SU-DHL-6 (cell line): ENCODE data around the gene SLC24A5.

Experiments used
- H2AFZ ChIP-seq: fragments of 200-600 bp; sonication (generic); 2 replicates; pipeline ENCODE4 v1.6.1; 2014; ENCODE audit warnings: low read depth, mild to moderate bottlenecking, moderate library complexity, mixed read lengths, antibody characterized with exemption, low read length; ENCODE audit not compliant: severe bottlenecking
- H3F3A ChIP-seq: fragments of 200-600 bp; shearing (Covaris generic); 2 replicates; pipeline ENCODE4 v1.6.0; 2016; ENCODE audit warnings: antibody characterized with exemption, mild to moderate bottlenecking; ENCODE audit not compliant: insufficient read depth
- H3K27ac ChIP-seq: fragments of 200-600 bp; sonication (generic); 2 replicates; pipeline ENCODE4 v1.5.1; 2016; ENCODE audit warnings: low read depth, mild to moderate bottlenecking, low read length, moderate library complexity, mixed read lengths
- H3K27me3 ChIP-seq: fragments of 200-600 bp; sonication (generic), shearing (Covaris generic); 2 replicates; pipeline ENCODE4 v1.6.0; 2014; ENCODE audit warnings: mild to moderate bottlenecking, low read length
- H3K36me3 ChIP-seq: fragments of 200-600 bp; sonication (generic); 2 replicates; pipeline ENCODE4 v1.6.1; 2014; ENCODE audit warnings: mild to moderate bottlenecking, low read length, mixed read lengths
- H3K4me2 ChIP-seq: fragments of 300-600, 200-600 bp; shearing (Covaris generic), sonication (generic); 2 replicates; pipeline ENCODE4 v1.6.0; 2014; ENCODE audit warnings: low read length, low read depth, mild to moderate bottlenecking; ENCODE audit not compliant: poor library complexity, severe bottlenecking
- H3K4me3 ChIP-seq: fragments of 200-600 bp; sonication (generic); 2 replicates; pipeline ENCODE4 v1.5.1; 2014; ENCODE audit warnings: antibody characterized with exemption, low read length, mild to moderate bottlenecking, mixed read lengths; ENCODE audit not compliant: insufficient read depth, poor library complexity, severe bottlenecking
- H3K79me2 ChIP-seq: fragments of 200-600 bp; sonication (generic); 2 replicates; pipeline ENCODE4 v1.6.1; 2014; ENCODE audit warnings: mild to moderate bottlenecking, low read length, moderate library complexity; ENCODE audit not compliant: insufficient read depth
- H3K9ac ChIP-seq: fragments of 200-600 bp; sonication (generic); 2 replicates; pipeline ENCODE4 v1.7.0; 2014; ENCODE audit warnings: mild to moderate bottlenecking, low read length
- H3K9me2 ChIP-seq: fragments of 200-600 bp; sonication (generic); replicated peaks from 2 replicates; pipeline ENCODE4 v1.6.1; 2014; ENCODE audit warnings: low read length; ENCODE audit not compliant: insufficient read depth
- H3K9me3 ChIP-seq: fragments of 200-600 bp; sonication (generic); 2 replicates; pipeline ENCODE4 v1.6.1; 2014; ENCODE audit warnings: low read length, mixed read lengths; ENCODE audit not compliant: insufficient read depth
- H4K20me1 ChIP-seq: fragments of 200-600 bp; sonication (generic); 2 replicates; pipeline ENCODE4 v1.6.1; 2014; ENCODE audit warnings: low read depth, mild to moderate bottlenecking, antibody characterized with exemption, low read length, moderate library complexity, mixed read lengths
- EZH2phosphoT487 ChIP-seq: fragments of 200-600 bp; sonication (generic), shearing (Covaris generic); conservative IDR thresholded peaks from 2 replicates; pipeline ENCODE4 v1.6.1; 2018; ENCODE audit warnings: mild to moderate bottlenecking, antibody characterized with exemption, low read length, moderate library complexity, mixed read lengths
- TF ChIP-seq, protein P1 (sequence below): fragments of 200-600 bp; sonication (generic); IDR thresholded peaks from one replicate; pipeline ENCODE4 v1.5.1; 2017; ENCODE audit warnings: antibody characterized with exemption, mild to moderate bottlenecking, low read length, moderate library complexity; ENCODE audit not compliant: insufficient read depth, poor library complexity, severe bottlenecking

SLC24A5 gene

DNA sequence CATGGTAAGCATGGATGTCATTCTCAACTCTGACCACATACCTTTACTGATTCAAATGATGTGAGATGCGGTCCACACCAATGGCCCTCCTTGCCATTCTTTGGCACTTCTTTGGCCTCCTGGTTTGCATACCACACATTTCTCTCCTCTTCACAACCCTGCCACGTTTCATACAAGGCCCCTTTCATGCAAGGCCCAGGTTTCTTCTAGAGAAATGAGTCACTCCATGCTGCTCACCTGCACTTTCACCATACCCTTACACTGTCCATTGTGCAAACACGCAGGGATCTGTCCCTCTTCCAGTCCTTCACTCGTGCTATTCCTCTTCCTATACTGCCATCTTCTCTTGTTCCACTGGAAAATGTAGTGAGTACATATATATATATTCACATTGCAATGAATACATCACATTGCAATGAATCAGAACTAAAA, 24.4 kb upstream of the SLC24A5 start:
- Histone ChIP-seq H3K9ac (no peak overlapping the region), H3K4me2 (no peak overlapping the region), H2AFZ (no peak overlapping the region), H3K79me2 (no peaks in the 10 kb centered on the region), H4K20me1 (no peaks in the 10 kb centered on the region), H3K9me3 (no peaks in the 10 kb centered on the region), H3K27ac (no peak overlapping the region), H3K4me3 (no peak overlapping the region), H3K9me2 (no peaks in the 10 kb centered on the region), H3K36me3 (no peaks in the 10 kb centered on the region), H3F3A (no peaks in the 10 kb centered on the region), H3K27me3 (no peaks in the 10 kb centered on the region)
- TF ChIP-seq, protein P1, sequence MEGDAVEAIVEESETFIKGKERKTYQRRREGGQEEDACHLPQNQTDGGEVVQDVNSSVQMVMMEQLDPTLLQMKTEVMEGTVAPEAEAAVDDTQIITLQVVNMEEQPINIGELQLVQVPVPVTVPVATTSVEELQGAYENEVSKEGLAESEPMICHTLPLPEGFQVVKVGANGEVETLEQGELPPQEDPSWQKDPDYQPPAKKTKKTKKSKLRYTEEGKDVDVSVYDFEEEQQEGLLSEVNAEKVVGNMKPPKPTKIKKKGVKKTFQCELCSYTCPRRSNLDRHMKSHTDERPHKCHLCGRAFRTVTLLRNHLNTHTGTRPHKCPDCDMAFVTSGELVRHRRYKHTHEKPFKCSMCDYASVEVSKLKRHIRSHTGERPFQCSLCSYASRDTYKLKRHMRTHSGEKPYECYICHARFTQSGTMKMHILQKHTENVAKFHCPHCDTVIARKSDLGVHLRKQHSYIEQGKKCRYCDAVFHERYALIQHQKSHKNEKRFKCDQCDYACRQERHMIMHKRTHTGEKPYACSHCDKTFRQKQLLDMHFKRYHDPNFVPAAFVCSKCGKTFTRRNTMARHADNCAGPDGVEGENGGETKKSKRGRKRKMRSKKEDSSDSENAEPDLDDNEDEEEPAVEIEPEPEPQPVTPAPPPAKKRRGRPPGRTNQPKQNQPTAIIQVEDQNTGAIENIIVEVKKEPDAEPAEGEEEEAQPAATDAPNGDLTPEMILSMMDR: no peak
- TF ChIP-seq EZH2phosphoT487: no peak

DNA sequence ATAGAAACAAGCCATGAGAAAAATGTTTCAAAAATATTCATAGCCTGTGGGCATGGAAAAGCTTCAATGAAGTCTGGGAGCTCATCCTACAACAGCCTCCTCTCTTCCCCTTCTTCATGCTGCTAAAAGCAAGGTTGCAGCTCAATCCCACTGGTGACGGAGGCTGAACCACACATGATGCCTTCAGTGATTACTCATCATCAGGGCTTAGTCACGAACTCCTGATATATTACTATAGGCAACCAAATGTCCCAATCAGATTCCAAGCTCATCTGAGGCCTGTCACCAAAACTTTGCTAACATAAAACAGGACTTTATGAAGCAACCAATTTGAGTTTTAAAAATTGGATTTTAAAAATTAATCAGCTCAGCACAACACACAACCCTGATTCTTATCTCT, 24.0 kb upstream of the SLC24A5 start:
- Histone ChIP-seq H3K4me3 (no peak overlapping the region), H3K36me3 (no peaks in the 10 kb centered on the region), H3K79me2 (no peaks in the 10 kb centered on the region), H3K9me3 (no peaks in the 10 kb centered on the region), H3K9ac (no peak overlapping the region), H3K9me2 (no peaks in the 10 kb centered on the region), H3K27me3 (no peaks in the 10 kb centered on the region), H3F3A (no peaks in the 10 kb centered on the region), H2AFZ (no peak overlapping the region), H3K4me2 (no peak overlapping the region), H4K20me1 (no peaks in the 10 kb centered on the region), H3K27ac (no peak overlapping the region)
- TF ChIP-seq, protein P1: no peak
- no peak for TF ChIP-seq EZH2phosphoT487

DNA sequence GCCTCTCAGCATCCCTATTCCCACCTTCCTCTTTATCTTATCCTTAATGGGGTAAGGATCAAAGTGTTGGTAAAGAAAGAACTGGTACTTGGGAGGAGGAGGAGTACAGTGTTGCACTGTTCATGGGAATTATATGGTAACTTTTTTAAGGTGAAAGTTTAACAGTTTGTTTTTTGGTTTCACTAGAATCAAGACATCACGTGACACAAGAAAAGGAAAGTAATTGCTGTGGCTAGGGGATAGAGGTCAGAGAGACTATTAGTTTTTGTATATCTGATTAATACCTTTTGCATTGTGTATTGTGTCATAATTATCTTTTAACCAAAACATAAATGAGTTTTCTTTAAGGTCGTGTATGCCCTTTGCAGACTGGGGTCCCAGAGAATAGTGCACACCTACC, 23.5 kb upstream of the SLC24A5 start:
- H2AFZ ChIP-seq: no peak overlapping the region
- H3F3A ChIP-seq: no peaks in the 10 kb centered on the region
- no peaks in the 10 kb centered on the region for H3K27me3 ChIP-seq
- H3K79me2 ChIP-seq: no peaks in the 10 kb centered on the region
- no peak overlapping the region for H3K9ac ChIP-seq
- no peak overlapping the region for H3K4me3 ChIP-seq
- H3K9me3 ChIP-seq: no peaks in the 10 kb centered on the region
- no peak overlapping the region for H3K4me2 ChIP-seq
- H3K36me3 ChIP-seq: no peaks in the 10 kb centered on the region
- H3K27ac ChIP-seq: no peak overlapping the region
- H4K20me1 ChIP-seq: no peaks in the 10 kb centered on the region
- no peaks in the 10 kb centered on the region for H3K9me2 ChIP-seq
- TF ChIP-seq EZH2phosphoT487: no peak
- TF ChIP-seq, protein P1: no peak
